Hepatocyte (in vitro differentiated cells): ENCODE measurements around the gene AUNIP.

Experiments
- CTCF ChIP-seq: fragments of 200-600 bp; sonication (generic); IDR thresholded peaks from 2 replicates; pipeline ENCODE4 v1.5.1; 2016; ENCODE audit warnings: antibody characterized with exemption, mild to moderate bottlenecking; ENCODE audit not compliant: poor library complexity
- EZH2 ChIP-seq: fragments of 200-600 bp; sonication (generic); IDR thresholded peaks from 2 replicates; pipeline ENCODE4 v1.6.1; 2016; ENCODE audit warnings: antibody characterized with exemption, mild to moderate bottlenecking, borderline replicate concordance
- EZH2phosphoT487 ChIP-seq: fragments of 200-600 bp; sonication (generic); IDR thresholded peaks from one replicate; pipeline ENCODE4 v1.6.1; 2018; ENCODE audit warnings: antibody characterized with exemption, mild to moderate bottlenecking, low read depth, moderate library complexity; ENCODE audit not compliant: unreplicated experiment, severe bottlenecking

GRCh38 chr1:25832336-25833037 is 26.8 kb downstream of the AUNIP start:
- no peak for TF ChIP-seq CTCF
- no peak for TF ChIP-seq EZH2
- no peak for TF ChIP-seq EZH2phosphoT487
